Stimulated activated CD4-positive, alpha-beta T cell treated with anti-CD3 and anti-CD28 coated beads, TNF-alpha, amount 100 ng/mL, for 24 hours (primary cell): Measurements from ENCODE around the gene G6PC3.
"Not testable (repeated sequence)": the region's sequence is repeated elsewhere in the genome, so short reads cannot be mapped to it uniquely, and the experiment has no call there.

Experiments
- DNase-seq, 3 experiments: peaks; one replicate each; pipeline ENCODE4 v3.0.0-alpha.2; 2020; ENCODE audit warnings: low read depth in 3 of 3

G6PC3 gene

GRCh38 chr17:44108440-44109311 lies 38.1 kb downstream of the G6PC3 start:
- no peak for DNase-seq

DNA sequence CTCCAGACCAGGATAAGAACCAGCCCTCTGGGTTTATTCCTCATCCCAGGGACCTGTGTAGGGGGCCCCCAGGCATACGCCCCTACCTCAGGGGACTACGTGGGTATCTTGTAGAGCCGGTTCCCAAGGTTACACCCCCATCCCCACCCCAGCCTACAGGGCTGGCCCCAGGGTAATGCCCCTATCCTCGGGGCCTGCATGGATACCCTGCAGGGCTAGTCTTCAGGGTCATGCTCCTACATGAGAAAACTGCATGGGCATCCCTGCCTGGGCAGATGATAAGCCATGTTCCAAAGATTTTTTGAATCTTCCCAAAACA lies 38.7 kb downstream of the G6PC3 start:
- DNase-seq: no peak

GRCh38 chr17:44110011-44110686 lies 39.6 kb downstream of the G6PC3 start:
- DNase-seq: no peak

- DNase-seq: peak in 2 of 3 experiments; percentile 34 to 68
Measured at GRCh38 chr17:44110823-44111633, 40.5 kb downstream of the G6PC3 start.

DNA sequence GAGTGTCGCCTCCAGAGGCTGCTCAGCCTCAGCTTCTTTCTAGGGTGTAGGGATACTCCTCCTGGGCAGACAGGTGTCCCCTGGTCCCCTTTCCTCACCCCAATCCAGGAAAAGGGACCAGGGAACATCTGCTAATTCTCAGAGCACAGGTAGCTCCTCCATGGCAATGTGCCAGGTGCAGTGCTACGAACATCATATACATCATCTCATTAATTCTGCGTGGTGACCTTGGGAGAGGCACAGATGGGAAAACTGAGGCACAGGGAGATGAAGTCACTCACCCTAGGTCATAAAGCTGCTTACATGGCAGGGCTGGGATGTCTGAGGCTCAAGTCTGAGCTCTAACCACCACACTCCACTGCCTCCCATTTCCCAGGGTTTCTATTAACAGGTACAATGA lies 41.2 kb downstream of the G6PC3 start:
- DNase-seq: no peak

- DNase-seq: no peak
Measured at GRCh38 chr17:44112284-44113280, 42.0 kb downstream of the G6PC3 start.

- no peak for DNase-seq
Measured at GRCh38 chr17:44113382-44113781, 42.8 kb downstream of the G6PC3 start.

GRCh38 chr17:44113868-44114840 lies 43.6 kb downstream of the G6PC3 start:
- no peak for DNase-seq

- DNase-seq: no peak
Measured at GRCh38 chr17:44115585-44116415, 45.3 kb downstream of the G6PC3 start.

GRCh38 chr17:44117351-44117750 lies 46.8 kb downstream of the G6PC3 start:
- no peak for DNase-seq

DNA sequence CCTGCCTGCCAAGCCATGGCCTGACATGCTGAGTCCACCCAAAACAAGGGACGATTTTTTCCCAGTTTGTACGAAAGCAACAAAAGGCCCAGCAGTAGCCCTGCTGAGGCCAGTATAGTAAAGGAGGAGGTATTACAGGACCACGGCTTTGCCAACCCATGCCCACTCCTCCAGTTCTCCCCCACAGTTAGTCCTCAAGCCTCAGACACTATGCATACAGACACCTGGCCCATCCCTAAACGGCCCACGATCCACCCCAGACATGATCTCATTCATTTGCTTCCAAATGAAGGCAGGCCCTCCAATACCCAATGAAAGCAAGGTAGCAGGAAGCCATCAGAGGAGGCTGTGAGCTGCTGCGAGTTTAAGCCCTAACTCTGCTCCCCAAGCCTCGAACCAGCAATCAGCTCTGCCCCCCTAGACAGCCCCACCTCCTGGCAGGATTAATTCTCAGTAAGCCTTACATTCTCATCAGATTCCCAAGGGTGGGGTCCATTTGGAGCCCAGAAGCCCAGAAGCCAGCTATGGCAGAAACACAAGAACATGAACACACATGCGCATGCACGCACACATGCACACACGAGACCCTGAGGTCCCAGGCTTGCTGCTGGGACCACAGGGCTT lies 48.0 kb downstream of the G6PC3 start:
- no peak for DNase-seq

- no peak for DNase-seq
Measured at GRCh38 chr17:44119062-44119461, 48.5 kb downstream of the G6PC3 start.

GRCh38 chr17:44119798-44120197 lies 49.3 kb downstream of the G6PC3 start:
- no peak for DNase-seq

- not testable (repeated sequence) for DNase-seq
Measured at GRCh38 chr17:44120281-44120680, 49.7 kb downstream of the G6PC3 start.

DNA sequence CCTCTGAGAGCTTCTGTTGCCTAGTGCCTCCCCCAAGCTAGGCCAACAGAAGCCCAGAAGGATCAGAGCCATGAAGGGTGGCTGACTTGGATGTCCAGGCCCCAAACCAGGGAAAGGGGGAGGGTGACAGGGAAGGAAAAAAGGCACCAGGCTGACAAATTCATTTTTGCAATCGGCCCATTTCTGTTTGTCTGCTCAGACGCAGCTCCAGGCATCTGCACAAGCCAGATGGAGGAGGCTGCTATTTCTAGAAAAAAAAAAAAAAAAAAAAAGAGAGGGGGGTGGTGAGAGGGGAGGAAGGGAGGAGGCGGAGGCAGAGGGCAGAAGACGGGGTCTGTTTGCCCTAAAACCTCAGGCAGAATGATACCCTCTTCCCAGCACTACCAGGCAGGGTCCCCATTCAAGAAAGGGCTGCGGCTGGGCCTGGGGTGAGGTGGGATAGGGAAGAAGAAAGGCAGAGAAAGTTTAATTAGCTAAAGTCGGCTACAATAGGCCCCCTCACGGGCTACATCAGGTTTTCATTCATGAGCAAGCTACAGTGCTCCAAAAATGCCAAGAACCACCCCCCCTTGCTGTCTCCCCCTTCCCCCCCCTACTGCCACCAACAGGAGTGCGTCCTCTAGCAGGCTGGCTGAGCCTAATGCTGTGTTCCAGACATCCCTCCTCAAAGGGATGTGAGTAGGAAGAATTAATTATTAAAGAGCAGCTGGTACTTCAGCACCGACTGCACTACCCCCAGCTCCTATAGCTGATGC lies 50.5 kb downstream of the G6PC3 start:
- DNase-seq: no peak

- DNase-seq: no peak
Measured at GRCh38 chr17:44121997-44122815, 51.7 kb downstream of the G6PC3 start.

DNA sequence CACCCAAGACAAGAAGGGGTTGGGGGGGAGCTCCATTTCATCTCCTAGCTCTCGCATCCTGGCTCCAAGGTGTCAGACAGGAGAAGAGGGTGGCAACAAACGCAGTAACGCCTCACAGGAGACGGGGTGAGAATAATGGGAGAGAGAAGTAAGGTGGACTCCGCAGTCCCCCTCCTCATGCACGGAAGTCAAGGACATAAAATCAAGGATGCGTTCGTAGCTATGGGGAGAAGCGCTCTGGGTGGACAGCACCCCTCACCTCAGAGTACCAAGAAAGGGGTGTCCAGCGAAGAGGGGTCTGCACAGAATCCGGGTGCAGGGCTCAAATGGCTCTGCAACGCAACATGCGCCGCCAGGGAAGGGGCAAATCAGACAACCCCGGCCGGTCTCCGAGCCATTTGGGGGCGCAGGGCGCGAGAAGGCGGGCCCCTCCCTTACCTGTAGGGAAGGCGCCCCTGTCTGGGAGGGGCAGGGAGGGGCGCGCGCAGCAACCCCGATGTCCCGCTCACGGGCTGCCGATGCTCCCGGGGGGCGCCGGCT lies 52.4 kb downstream of the G6PC3 start:
- no peak for DNase-seq
